Endothelial cell of umbilical vein (primary cell): ENCODE results near the gene THSD4. TPM values are rescaled to one million over a fixed set of nuclear protein-coding genes. Genes with fewer than 3 reads are reported as not detected.

Experiments
- BruUV-seq: library from RNA; stranded (reverse); fragments of 400-500 nt; replicated peaks from 2 replicates; lab custom pipeline; 2021; lab: Mats Ljungman, UMichigan
- CTCF ChIA-PET: fragments of 300-600, 350-600 bp; sonication (Branson Sonifier 250); formaldehyde crosslinking; loops from one replicate; lab custom pipeline; 2021; ENCODE audit warnings: antibody characterized with exemption, inconsistent platforms; lab: Charles Lee
- POLR2A ChIA-PET: fragments of 300-600, 350-600 bp; sonication (Branson Sonifier 250); formaldehyde crosslinking; loops from one replicate; lab custom pipeline; 2021; ENCODE audit warnings: antibody characterized with exemption, inconsistent platforms; lab: Charles Lee
- DNase-seq: peaks from one replicate; pipeline ENCODE4 v3.0.0-alpha.2; 2011; ENCODE audit warnings: low read depth, low spot score
- FAIRE-seq: peaks from 2 replicates; lab custom pipeline; 2011; peaks lifted over from hg19 to GRCh38; lab: Jason Lieb, UNC
- H2AFZ ChIP-seq: 2 replicates; pipeline ENCODE4 v1.6.0; 2012; ENCODE audit warnings: low read depth, low read length, control low read depth, inconsistent platforms
- H3K27ac ChIP-seq: 2 replicates; pipeline ENCODE4 v1.5.1; 2011; ENCODE audit warnings: low read depth, mild to moderate bottlenecking, control low read depth, low read length, moderate library complexity; ENCODE audit not compliant: insufficient read depth
- H3K27me3 ChIP-seq, 2 experiments: 2 replicates each; pipeline versions ENCODE4 v1.6.0 to v1.6.1; 2011; ENCODE audit warnings: low read length in 2 of 2, mixed read lengths in 1 of 2; ENCODE audit not compliant: control insufficient read depth in 2 of 2, insufficient read depth in 2 of 2
- H3K36me3 ChIP-seq, 2 experiments: 2 replicates in 1 of 2; 3 replicates in 1 of 2; pipeline ENCODE4 v1.5.1; 2011; ENCODE audit warnings: low read length in 2 of 2, mild to moderate bottlenecking in 1 of 2, moderate library complexity in 1 of 2; ENCODE audit not compliant: control insufficient read depth in 2 of 2, insufficient read depth in 2 of 2; ENCODE audit errors: extremely low read depth in 1 of 2
- H3K4me1 ChIP-seq: 3 replicates; pipeline ENCODE4 v1.5.1; 2011; ENCODE audit warnings: mild to moderate bottlenecking, low read length; ENCODE audit not compliant: control insufficient read depth, insufficient read depth; ENCODE audit errors: extremely low read depth
- H3K4me2 ChIP-seq: 2 replicates; pipeline ENCODE4 v1.6.1; 2011; ENCODE audit warnings: low read length, control low read depth, mixed read lengths; ENCODE audit not compliant: insufficient read depth
- H3K4me3 ChIP-seq, 3 experiments: fragments of 200-600 bp in 1 of 3; sonication (generic), shearing (Covaris generic) in 1 of 3; replicated peaks in 1 of 3; 2 replicates each; pipeline ENCODE4 v1.5.1; 2011 to 2016; ENCODE audit warnings: control low read depth in 3 of 3, low read length in 3 of 3, mild to moderate bottlenecking in 2 of 3, inconsistent platforms in 1 of 3, low read depth in 1 of 3, moderate library complexity in 1 of 3; ENCODE audit not compliant: insufficient read depth in 1 of 3
- H3K79me2 ChIP-seq: 2 replicates; pipeline ENCODE4 v1.6.0; 2012; ENCODE audit warnings: low read length, inconsistent platforms; ENCODE audit not compliant: control insufficient read depth, insufficient read depth
- H3K9ac ChIP-seq: replicated peaks from 2 replicates; pipeline ENCODE3; 2011; ENCODE audit warnings: low read length, control low read depth; ENCODE audit not compliant: insufficient read depth; ENCODE audit errors: extremely low read depth
- H3K9me1 ChIP-seq: replicated peaks from 3 replicates; pipeline ENCODE4 v1.6.0; 2011; ENCODE audit warnings: mild to moderate bottlenecking, low read length; ENCODE audit not compliant: control insufficient read depth, insufficient read depth; ENCODE audit errors: extremely low read depth
- H3K9me3 ChIP-seq: replicated peaks from 2 replicates; pipeline ENCODE4 v1.5.1; 2012; ENCODE audit warnings: low read length, inconsistent platforms; ENCODE audit not compliant: control insufficient read depth, insufficient read depth
- H4K20me1 ChIP-seq: replicated peaks from 2 replicates; pipeline ENCODE3; 2011; ENCODE audit warnings: mild to moderate bottlenecking, low read length; ENCODE audit not compliant: control insufficient read depth, insufficient read depth; ENCODE audit errors: extremely low read depth
- EZH2 ChIP-seq: IDR thresholded peaks from 2 replicates; pipeline ENCODE4 v1.6.1; 2012; ENCODE audit warnings: borderline replicate concordance, low read depth, mild to moderate bottlenecking, moderate library complexity, low read length, inconsistent platforms; ENCODE audit not compliant: severe bottlenecking
- FOS ChIP-seq: IDR thresholded peaks from 2 replicates; pipeline ENCODE4 v1.6.1; 2011; ENCODE audit warnings: mild to moderate bottlenecking, low read length, moderate library complexity, borderline replicate concordance; ENCODE audit not compliant: insufficient read depth
- GATA2 ChIP-seq: IDR thresholded peaks from 2 replicates; pipeline ENCODE4 v1.7.0; 2011; ENCODE audit warnings: low read depth, mild to moderate bottlenecking, moderate library complexity, mixed read lengths, low read length; ENCODE audit not compliant: insufficient read length, insufficient read depth
- JUN ChIP-seq: IDR thresholded peaks from 2 replicates; pipeline ENCODE4 v1.6.1; 2011; ENCODE audit warnings: borderline replicate concordance, low read depth; ENCODE audit not compliant: insufficient read length, insufficient read depth
- MAX ChIP-seq: IDR thresholded peaks from 2 replicates; pipeline ENCODE4 v1.6.1; 2011; ENCODE audit not compliant: insufficient read depth, insufficient read length
- MYC ChIP-seq: IDR thresholded peaks from one replicate; pipeline ENCODE4 v1.6.1; 2011; ENCODE audit warnings: mild to moderate bottlenecking, low read depth, low read length
- POLR2A ChIP-seq: IDR thresholded peaks from 2 replicates; pipeline ENCODE4 v1.6.1; 2012; ENCODE audit warnings: low read depth, mild to moderate bottlenecking, control low read depth, low read length
- POLR2AphosphoS5 ChIP-seq: IDR thresholded peaks from 2 replicates; pipeline ENCODE4 v1.6.1; 2012; ENCODE audit warnings: low read depth, mild to moderate bottlenecking, control low read depth, low read length, moderate library complexity; ENCODE audit not compliant: insufficient read depth
- dilution Hi-C: fragments of 300-500 bp; cut with MboI; formaldehyde crosslinking; loops from one replicate; pipeline ENCODE4 v1.15.0; 2019; ENCODE audit warnings: low sequenced_read_pairs; ENCODE audit not compliant: extremely low pct_ligation_motif_present
- intact Hi-C: fragments of 100-400 bp; cut with micrococcal nuclease; formaldehyde crosslinking; loops from one replicate; pipeline ENCODE4 v1.10.0; 2022
- polyA plus RNA-seq, 4 experiments: library from polyadenylated mRNA; depleted of rRNA in 3 of 4; stranded (reverse) in 3 of 4; unstranded in 1 of 4; fragments of >200 nt; gene quantifications; 2 replicates each; pipeline versions ENCODE4 v1.2.1 to v1.2.3, GENCODE V29; 2011 to 2012; ENCODE audit warnings: missing spikeins in 1 of 4
- total RNA-seq: library from RNA; stranded (reverse); gene quantifications from 2 replicates; pipeline ENCODE4 v1.2.3, GENCODE V29; 2021
- TF ChIP-seq, protein P1 (sequence below), 2 donors: IDR thresholded peaks; 1 replicate in 1 of 2; 2 replicates in 1 of 2; pipeline ENCODE4 v1.5.1; 2011; ENCODE audit warnings: low read length in 2 of 2, mild to moderate bottlenecking in 2 of 2, moderate library complexity in 2 of 2, control low read depth in 1 of 2, inconsistent platforms in 1 of 2, low read depth in 1 of 2; ENCODE audit not compliant: insufficient read depth in 1 of 2; ENCODE audit errors: extremely low read depth in 1 of 2

Gene THSD4
- total and polyA plus RNA-seq, 2 donors (not counting 3 experiments of a cell fraction or from before 2014, with no cell fraction given): 9.9 to 25.4 TPM

GRCh38 chr15:71071529-71071928 is 43.7 kb upstream of the THSD4 start:
- Histone ChIP-seq H3K36me3 (no peaks in the 10 kb centered on the region), H2AFZ (no peak overlapping the region), H4K20me1 (no peaks in the 10 kb centered on the region), H3K4me3 (no peak overlapping the region), H3K9me3 (no peaks in the 10 kb centered on the region), H3K4me1 (no peaks in the 10 kb centered on the region), H3K27me3 (no peaks in the 10 kb centered on the region), H3K9me1 (no peaks in the 10 kb centered on the region), H3K79me2 (no peaks in the 10 kb centered on the region), H3K4me2 (no peak overlapping the region), H3K27ac (no peak overlapping the region), H3K9ac (no peak overlapping the region)
- ChIA-PET CTCF (no interaction called here), POLR2A (no interaction called here)
- FAIRE-seq: no peak
- intact Hi-C loops (no loop called here), dilution Hi-C loops (no loop called here)
- TF ChIP-seq MAX (no peak), POLR2AphosphoS5 (no peak), JUN (no peak), GATA2 (no peak), FOS (no peak), EZH2 (no peak), POLR2A (no peak), MYC (no peak)
- TF ChIP-seq, protein P1, sequence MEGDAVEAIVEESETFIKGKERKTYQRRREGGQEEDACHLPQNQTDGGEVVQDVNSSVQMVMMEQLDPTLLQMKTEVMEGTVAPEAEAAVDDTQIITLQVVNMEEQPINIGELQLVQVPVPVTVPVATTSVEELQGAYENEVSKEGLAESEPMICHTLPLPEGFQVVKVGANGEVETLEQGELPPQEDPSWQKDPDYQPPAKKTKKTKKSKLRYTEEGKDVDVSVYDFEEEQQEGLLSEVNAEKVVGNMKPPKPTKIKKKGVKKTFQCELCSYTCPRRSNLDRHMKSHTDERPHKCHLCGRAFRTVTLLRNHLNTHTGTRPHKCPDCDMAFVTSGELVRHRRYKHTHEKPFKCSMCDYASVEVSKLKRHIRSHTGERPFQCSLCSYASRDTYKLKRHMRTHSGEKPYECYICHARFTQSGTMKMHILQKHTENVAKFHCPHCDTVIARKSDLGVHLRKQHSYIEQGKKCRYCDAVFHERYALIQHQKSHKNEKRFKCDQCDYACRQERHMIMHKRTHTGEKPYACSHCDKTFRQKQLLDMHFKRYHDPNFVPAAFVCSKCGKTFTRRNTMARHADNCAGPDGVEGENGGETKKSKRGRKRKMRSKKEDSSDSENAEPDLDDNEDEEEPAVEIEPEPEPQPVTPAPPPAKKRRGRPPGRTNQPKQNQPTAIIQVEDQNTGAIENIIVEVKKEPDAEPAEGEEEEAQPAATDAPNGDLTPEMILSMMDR (IDR thresholded peaks at IDR 0.05; ENCODE audit: extremely low read depth in 1 of 2, insufficient read depth in 1 of 2, low read depth in 1 of 2, low read length in 2 of 2): no peak
- DNase-seq: no peak
- no TSS peak for BruUV-seq
